HUES48 (cell line): Measurements from ENCODE around the gene MANBA.
"Not testable (repeated sequence)": the region's sequence is repeated elsewhere in the genome, so short reads cannot be mapped to it uniquely, and the experiment has no call there.

Source experiments
- H3K27ac ChIP-seq: one replicate; pipeline ENCODE4 v1.7.0; 2013; ENCODE audit warnings: low read depth, low read length, inconsistent platforms
- H3K27me3 ChIP-seq: 2 replicates; pipeline ENCODE4 v1.6.1; 2013; ENCODE audit warnings: mild to moderate bottlenecking, low read length; ENCODE audit not compliant: control insufficient read depth, insufficient read depth
- H3K36me3 ChIP-seq: 2 replicates; pipeline ENCODE4 v1.6.1; 2013; ENCODE audit warnings: low read length; ENCODE audit not compliant: control insufficient read depth, insufficient read depth
- H3K4me1 ChIP-seq: 2 replicates; pipeline ENCODE4 v1.6.1; 2013; ENCODE audit warnings: mild to moderate bottlenecking, low read length; ENCODE audit not compliant: control insufficient read depth, insufficient read depth
- H3K4me3 ChIP-seq: 2 replicates; pipeline ENCODE4 v1.5.1; 2013; ENCODE audit warnings: mild to moderate bottlenecking, low read depth, low read length
- H3K9ac ChIP-seq: 2 replicates; pipeline ENCODE4 v1.6.1; 2013; ENCODE audit warnings: mild to moderate bottlenecking, low read depth, low read length, moderate library complexity
- H3K9me3 ChIP-seq: 2 replicates; pipeline ENCODE4 v1.6.1; 2013; ENCODE audit warnings: low read length; ENCODE audit not compliant: control insufficient read depth, insufficient read depth

Gene MANBA

DNA sequence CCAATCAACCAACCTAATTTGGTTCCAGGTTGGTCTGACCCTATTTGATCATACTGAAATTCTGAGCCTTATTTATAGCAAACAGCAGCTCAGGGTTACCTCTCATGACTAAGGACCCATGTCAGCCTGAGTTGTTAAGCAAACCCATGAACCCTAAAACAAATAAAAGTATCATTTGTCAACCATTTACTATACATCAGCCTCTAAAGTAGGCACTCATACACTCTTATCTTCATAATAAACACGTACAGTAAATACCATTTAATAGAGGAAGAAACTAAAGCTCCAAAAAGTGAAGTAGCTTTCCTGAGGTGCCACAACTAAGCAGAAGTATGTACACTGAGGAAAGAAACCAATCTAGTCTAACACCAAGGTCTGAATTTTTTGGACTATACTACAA, 25.2 kb downstream of the MANBA start:
- Histone ChIP-seq H3K9me3 (no peaks in the 10 kb centered on the region), H3K27me3 (no peaks in the 10 kb centered on the region), H3K36me3 (no peaks in the 10 kb centered on the region), H3K9ac (no peak overlapping the region), H3K4me1 (peaks cover 11% of the 10 kb centered on the region), H3K4me3 (no peak overlapping the region), H3K27ac (no peak overlapping the region)

DNA sequence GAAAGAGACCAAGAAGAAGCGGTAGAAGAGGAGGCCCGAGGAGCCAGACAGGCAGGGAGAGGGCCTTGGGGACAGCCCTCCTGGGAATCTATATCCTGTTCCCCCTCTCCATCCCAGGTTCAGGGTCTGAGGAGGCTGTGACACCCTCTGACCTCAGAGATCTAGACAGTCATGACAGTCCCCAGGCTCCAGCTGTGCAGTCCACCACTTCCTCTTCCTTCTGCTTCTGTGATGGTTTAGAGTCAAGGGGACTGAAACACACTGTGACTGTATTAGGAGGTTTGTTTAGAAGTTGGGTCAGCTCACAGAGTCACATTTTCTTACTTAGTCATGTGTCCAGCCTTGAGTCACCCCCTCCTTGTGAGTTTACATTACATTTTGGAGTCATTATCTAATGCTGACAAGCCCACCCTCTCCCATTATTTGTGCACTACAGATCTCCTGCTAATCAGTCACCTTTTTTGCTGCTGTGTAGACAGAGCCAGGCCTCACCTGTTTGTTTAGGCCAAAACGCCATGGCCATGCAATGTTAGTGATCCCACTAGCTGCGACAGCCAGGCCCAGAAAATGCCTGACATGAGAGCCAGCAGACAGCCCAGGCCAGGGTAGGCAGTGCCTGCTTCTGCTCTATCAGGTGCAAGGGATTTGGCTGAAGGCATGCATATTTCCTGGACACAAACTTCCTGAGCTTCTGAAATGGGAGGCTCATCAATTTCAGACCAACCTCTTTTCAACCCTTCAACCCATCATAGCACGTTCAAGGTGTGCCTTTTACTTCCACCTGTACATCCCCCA, 26.0 kb downstream of the MANBA start:
- Histone ChIP-seq H3K27me3 (no peaks in the 10 kb centered on the region), H3K4me3 (no peak overlapping the region), H3K36me3 (no peaks in the 10 kb centered on the region), H3K4me1 (peaks cover 11% of the 10 kb centered on the region), H3K9me3 (no peaks in the 10 kb centered on the region), H3K27ac (no peak overlapping the region), H3K9ac (no peak overlapping the region)

DNA sequence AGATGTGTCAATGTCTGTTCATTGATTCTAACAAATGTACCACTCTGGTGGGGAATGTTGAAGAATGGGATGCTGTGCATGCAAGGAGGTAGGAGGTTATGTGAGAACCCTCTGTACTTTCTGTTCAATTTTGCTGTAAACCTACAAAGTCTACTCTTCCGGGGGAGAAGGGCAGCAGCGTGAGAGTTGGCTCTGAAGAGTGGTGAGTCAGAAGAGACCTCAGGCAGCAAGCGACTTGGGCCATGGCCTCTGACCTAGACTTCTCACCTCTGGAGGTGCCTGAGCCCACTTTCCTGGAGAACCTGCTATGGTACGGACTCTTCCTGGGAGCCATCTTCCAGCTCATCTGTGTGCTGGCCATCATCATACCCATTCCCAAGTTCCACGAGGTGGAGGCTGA, 26.7 kb downstream of the MANBA start:
- Histone ChIP-seq H3K36me3 (0 out of 2 replicates have a peak, but pooled peaks cover 2% of the 10 kb centered on the region), H3K4me3 (no peak overlapping the region), H3K27me3 (no peaks in the 10 kb centered on the region), H3K9me3 (no peaks in the 10 kb centered on the region), H3K27ac (no peak overlapping the region), H3K9ac (no peak overlapping the region), H3K4me1 (peaks cover 11% of the 10 kb centered on the region)

DNA sequence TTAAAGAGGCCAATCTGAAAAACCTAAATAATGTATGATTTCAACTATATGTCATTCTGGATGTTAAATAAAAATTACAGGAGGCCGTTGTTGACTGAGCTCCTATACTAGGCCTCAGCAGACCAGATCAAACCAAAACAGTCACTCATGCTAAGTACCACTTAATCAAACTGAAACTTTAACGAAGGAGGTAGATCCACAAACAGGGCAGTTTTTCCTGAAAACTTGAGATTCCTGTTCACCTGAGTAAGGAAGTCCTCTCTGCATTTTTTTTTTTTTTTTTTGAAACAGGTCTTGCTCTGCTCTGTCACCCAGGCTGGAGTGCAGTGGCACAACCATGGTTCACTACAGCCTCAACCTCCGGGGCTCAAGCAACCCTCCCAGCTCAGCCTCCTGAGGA, 27.7 kb downstream of the MANBA start:
- H3K9me3 ChIP-seq = no peaks in the 10 kb centered on the region
- H3K4me1 ChIP-seq = peaks cover 8% of the 10 kb centered on the region
- no peak overlapping the region for H3K9ac ChIP-seq
- no peak overlapping the region for H3K4me3 ChIP-seq
- H3K27me3 ChIP-seq = no peaks in the 10 kb centered on the region
- 0 out of 2 replicates have a peak, but pooled peaks cover 2% of the 10 kb centered on the region for H3K36me3 ChIP-seq
- no peak overlapping the region for H3K27ac ChIP-seq

DNA sequence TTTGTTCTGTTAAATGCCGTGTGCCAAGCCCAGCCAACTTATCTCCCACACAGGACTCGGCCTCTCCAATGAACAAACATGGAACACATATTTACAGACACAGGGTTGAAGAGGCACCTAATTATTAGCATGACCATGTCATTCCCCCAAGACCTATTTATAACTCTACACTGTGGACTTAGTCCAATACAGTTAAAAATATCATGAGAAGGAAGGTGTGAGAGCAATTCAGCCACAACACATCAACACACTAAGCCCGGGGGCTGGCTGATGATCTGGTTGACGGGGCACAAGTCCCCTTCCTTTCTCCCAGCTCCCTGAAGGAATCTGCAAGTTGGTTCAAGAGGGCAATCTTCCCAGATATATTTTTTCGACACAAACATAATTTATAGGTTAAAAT, 28.1 kb downstream of the MANBA start:
- Histone ChIP-seq H3K4me1 (peaks cover 8% of the 10 kb centered on the region), H3K9me3 (no peaks in the 10 kb centered on the region), H3K4me3 (no peak overlapping the region), H3K27me3 (no peaks in the 10 kb centered on the region), H3K9ac (no peak overlapping the region), H3K27ac (no peak overlapping the region), H3K36me3 (0 out of 2 replicates have a peak, but pooled peaks cover 2% of the 10 kb centered on the region)

DNA sequence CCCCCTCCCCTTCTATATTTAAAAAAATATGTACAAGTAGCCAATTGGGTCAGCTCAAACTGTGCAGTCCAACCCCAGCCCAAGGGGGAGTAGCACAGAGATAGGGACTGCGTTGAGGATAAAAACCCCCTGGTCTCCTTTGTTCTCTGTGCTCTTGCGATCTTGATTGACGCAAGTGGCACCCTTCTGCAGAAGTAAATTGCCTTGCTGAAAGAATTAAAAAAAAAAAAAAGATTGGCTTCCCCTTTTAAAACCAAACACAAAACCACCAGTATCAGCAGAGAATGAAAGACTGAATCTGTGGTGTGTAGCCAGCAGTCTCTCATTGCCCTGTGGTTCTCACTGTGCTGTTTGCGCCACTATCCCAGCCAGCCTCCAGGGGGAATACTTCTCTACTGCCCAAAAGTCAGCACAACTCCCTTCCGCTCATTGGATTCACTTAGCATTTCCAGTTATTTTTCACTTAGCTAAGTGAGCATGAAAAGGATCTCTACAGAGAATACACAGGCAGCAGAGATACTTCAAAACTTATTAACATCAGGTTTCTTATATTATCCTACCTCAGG, 29.7 kb downstream of the MANBA start:
- no peak overlapping the region for H3K27ac ChIP-seq
- H3K36me3 ChIP-seq = 0 out of 2 replicates have a peak, but pooled peaks cover 2% of the 10 kb centered on the region
- H3K27me3 ChIP-seq = no peaks in the 10 kb centered on the region
- H3K9me3 ChIP-seq = no peaks in the 10 kb centered on the region
- no peak overlapping the region for H3K9ac ChIP-seq
- no peaks in the 10 kb centered on the region for H3K4me1 ChIP-seq
- no peak overlapping the region for H3K4me3 ChIP-seq

DNA sequence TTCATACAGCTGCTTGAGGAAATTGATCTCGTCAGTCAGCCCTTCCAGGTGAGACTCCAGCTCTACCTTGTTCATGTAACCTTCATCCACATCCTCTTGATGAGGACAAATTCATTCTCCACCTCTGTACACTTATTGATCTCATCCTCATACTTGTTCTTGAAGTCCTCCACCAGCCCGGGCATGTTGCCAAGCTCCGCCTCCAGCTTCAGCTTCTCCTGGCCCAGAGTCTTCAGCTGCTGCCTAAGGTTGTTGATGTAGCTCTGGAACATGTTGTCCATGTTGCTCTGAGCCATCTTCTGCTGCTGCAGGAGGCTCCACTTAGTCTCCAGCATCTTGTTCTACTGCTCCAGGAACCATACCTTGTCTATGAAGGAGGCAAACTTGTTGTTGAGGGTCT, 31.3 kb downstream of the MANBA start:
- H3K27me3 ChIP-seq, H3K36me3 ChIP-seq, H3K4me3 ChIP-seq, H3K9ac ChIP-seq, H3K9me3 ChIP-seq, H3K4me1 ChIP-seq, H3K27ac ChIP-seq: not testable (repeated sequence)

DNA sequence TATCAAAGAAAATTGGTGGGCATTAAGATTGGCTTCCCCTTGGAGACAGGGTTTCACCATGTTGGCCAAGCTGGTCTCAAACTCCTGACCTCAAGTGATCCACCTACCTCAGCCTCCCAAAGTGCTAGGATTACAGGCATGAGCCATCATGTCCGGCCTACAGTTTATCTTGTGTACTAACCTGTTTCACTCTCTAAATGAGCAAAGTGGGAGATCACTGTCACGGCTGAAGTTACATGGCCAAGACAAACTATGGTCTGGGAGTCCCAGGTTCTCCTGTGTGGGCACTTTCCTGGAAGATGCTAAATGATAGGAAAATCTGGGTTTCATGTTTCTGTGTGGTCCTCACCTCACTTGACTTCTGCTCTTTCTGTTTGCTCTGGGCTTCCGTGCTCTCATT, 33.8 kb downstream of the MANBA start:
- not testable (repeated sequence) for H3K9ac ChIP-seq, H3K4me1 ChIP-seq, H3K4me3 ChIP-seq, H3K27ac ChIP-seq, H3K27me3 ChIP-seq, H3K9me3 ChIP-seq
- peaks cover 22% of the 10 kb centered on the region for H3K36me3 ChIP-seq

DNA sequence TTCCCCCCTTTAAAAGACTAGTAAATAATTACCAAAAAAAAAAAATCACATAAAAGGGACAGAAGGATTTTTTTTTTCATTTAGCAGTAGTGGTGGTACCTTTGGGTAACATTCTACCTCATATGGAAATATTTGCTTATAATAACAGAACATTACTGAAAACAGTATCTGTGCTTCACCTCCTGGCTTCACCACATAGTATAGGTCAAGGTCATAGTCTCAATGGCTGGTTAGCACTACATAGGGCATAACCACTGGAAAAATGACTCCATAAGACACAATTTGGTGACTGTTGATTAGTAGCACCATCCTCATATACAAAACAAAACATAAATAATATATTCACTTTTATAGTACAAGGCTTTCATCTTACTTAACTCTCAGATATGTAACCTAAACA, 34.7 kb downstream of the MANBA start:
- Histone ChIP-seq H3K9ac (no peak overlapping the region), H3K27me3 (no peaks in the 10 kb centered on the region), H3K4me1 (no peaks in the 10 kb centered on the region), H3K9me3 (no peaks in the 10 kb centered on the region), H3K36me3 (peaks cover 23% of the 10 kb centered on the region), H3K27ac (no peak overlapping the region), H3K4me3 (no peak overlapping the region)

DNA sequence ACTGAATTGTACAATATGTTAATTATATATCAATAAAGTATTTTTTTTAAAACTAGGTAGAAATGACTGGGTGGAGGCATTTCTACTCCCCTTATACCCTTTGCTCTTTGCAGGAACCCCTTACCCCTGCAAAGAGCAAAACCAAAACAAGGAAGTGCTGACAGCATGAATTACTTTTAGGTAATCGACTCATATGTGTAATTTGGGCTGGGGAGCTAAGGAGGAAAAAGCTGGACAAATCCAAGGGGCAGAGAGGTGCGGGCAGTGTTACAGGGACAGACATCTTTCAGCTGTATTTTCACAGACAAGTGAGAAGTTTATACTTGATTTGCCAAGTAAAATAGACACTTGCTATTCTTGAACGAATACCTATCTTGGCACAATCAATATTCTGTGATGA, 35.5 kb downstream of the MANBA start:
- H3K27me3 ChIP-seq = no peaks in the 10 kb centered on the region
- no peaks in the 10 kb centered on the region for H3K9me3 ChIP-seq
- H3K9ac ChIP-seq = no peak overlapping the region
- peaks cover 23% of the 10 kb centered on the region for H3K36me3 ChIP-seq
- no peaks in the 10 kb centered on the region for H3K4me1 ChIP-seq
- H3K27ac ChIP-seq = no peak overlapping the region
- H3K4me3 ChIP-seq = no peak overlapping the region

DNA sequence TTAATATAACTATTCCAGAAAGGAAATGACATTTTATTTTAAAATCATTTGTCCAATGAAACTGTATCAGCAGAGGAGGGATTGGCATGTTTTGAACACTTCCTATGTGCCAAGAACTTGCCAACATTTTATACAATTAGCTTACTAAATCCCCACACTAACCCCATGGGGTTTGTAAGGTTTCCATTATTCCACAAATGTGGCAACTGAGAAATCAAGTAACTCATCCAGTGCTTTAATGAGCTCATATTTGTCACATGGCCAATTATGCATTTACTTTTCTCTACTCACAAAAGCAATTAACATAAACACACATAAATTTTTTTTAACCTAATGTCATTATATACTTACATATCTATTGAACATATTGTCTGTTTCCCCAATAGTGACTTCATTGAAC, 37.3 kb downstream of the MANBA start:
- Histone ChIP-seq H3K36me3 (peaks cover 27% of the 10 kb centered on the region), H3K27ac (no peak overlapping the region), H3K9me3 (no peaks in the 10 kb centered on the region; the same call in 1 of the 2 replicates)

More for the DNA sequence above, 37.3 kb downstream of the MANBA start:
- Histone ChIP-seq H3K9ac (no peak overlapping the region), H3K4me3 (no peak overlapping the region), H3K27me3 (no peaks in the 10 kb centered on the region), H3K4me1 (no peaks in the 10 kb centered on the region)
